Large intestine (tissue), 3 donors: Measurements from ENCODE around the gene S1PR3. TPM values are rescaled to one million over a fixed set of nuclear protein-coding genes. Genes with fewer than 3 reads are reported as not detected.

ENCODE experiments used
- DNase-seq, 2 donors: peaks; one replicate each; pipeline versions ENCODE4 v3.0.0 to v3.0.0-alpha.2; 2013
- H3K27ac ChIP-seq: one replicate; pipeline ENCODE4 v1.5.1; 2013; ENCODE audit warnings: low read length
- H3K27me3 ChIP-seq: 2 replicates; pipeline ENCODE4 v1.6.1; 2013; ENCODE audit warnings: low read length; ENCODE audit not compliant: control insufficient read depth, insufficient read depth
- H3K36me3 ChIP-seq: 2 replicates; pipeline ENCODE4 v1.6.1; 2013; ENCODE audit warnings: low read length; ENCODE audit not compliant: control insufficient read depth, insufficient read depth
- H3K4me1 ChIP-seq: one replicate; pipeline ENCODE4 v1.6.1; 2013; ENCODE audit warnings: low read length; ENCODE audit not compliant: control insufficient read depth, insufficient read depth
- H3K4me3 ChIP-seq: one replicate; pipeline ENCODE4 v1.5.1; 2013; ENCODE audit warnings: low read length
- H3K9me3 ChIP-seq: one replicate; pipeline ENCODE4 v1.6.1; 2013; ENCODE audit warnings: mild to moderate bottlenecking, low read depth, low read length, moderate library complexity; ENCODE audit not compliant: control insufficient read depth
- WGBS: methylation state at CpG from one replicate; pipeline ENCODE4 v1.1.5; 2013; ENCODE audit warnings: low lambda C conversion rate; ENCODE audit not compliant: insufficient coverage; 5-methylcytosine and 5-hydroxymethylcytosine counted together
- polyA plus RNA-seq: library from polyadenylated mRNA; unstranded; fragments of 120-200 nt; gene quantifications from one replicate; pipeline ENCODE4 v1.2.1, GENCODE V29; 2013

Gene S1PR3
- polyA plus RNA-seq, 1 donor = 10.4 TPM

GRCh38 chr9:89021154-89021803 is 30.0 kb downstream of the S1PR3 start:
- no CpG with 5 or more reads among the region's 8 CpGs for WGBS
- Histone ChIP-seq H3K9me3 (no peaks in the 10 kb centered on the region), H3K4me1 (peaks cover 6% of the 10 kb centered on the region), H3K27ac (no peak overlapping the region), H3K27me3 (no peaks in the 10 kb centered on the region), H3K4me3 (no peak overlapping the region), H3K36me3 (no peaks in the 10 kb centered on the region)
- no peak for DNase-seq

GRCh38 chr9:89022001-89022759 is 30.9 kb downstream of the S1PR3 start:
- H3K9me3 ChIP-seq = no peaks in the 10 kb centered on the region
- no CpG with 5 or more reads among the region's 15 CpGs for WGBS
- no peak overlapping the region for H3K27ac ChIP-seq
- H3K36me3 ChIP-seq = no peaks in the 10 kb centered on the region
- H3K4me1 ChIP-seq = peaks cover 6% of the 10 kb centered on the region
- no peak overlapping the region for H3K4me3 ChIP-seq
- H3K27me3 ChIP-seq = no peaks in the 10 kb centered on the region
- no peak for DNase-seq

GRCh38 chr9:89022902-89023301 is 31.6 kb downstream of the S1PR3 start:
- no peaks in the 10 kb centered on the region for H3K36me3 ChIP-seq
- H3K27ac ChIP-seq = no peak overlapping the region
- WGBS = no CpG with 5 or more reads among the region's 2 CpGs
- peaks cover 6% of the 10 kb centered on the region for H3K4me1 ChIP-seq
- DNase-seq = peak in 1 of 2 donors; percentile 41
- no peaks in the 10 kb centered on the region for H3K9me3 ChIP-seq
- no peaks in the 10 kb centered on the region for H3K27me3 ChIP-seq
- no peak overlapping the region for H3K4me3 ChIP-seq

- Histone ChIP-seq H3K9me3 (no peaks in the 10 kb centered on the region), H3K36me3 (no peaks in the 10 kb centered on the region), H3K27ac (no peak overlapping the region), H3K4me1 (peaks cover 6% of the 10 kb centered on the region), H3K27me3 (no peaks in the 10 kb centered on the region), H3K4me3 (no peak overlapping the region)
- DNase-seq = no peak
- no CpG with 5 or more reads among the region's 3 CpGs for WGBS
These were observed 32.5 kb downstream of the S1PR3 start for GRCh38 chr9:89023740-89024139.

GRCh38 chr9:89024727-89025126 is 33.5 kb downstream of the S1PR3 start:
- Histone ChIP-seq H3K9me3 (peaks cover under 1% of the 10 kb centered on the region), H3K27me3 (no peaks in the 10 kb centered on the region), H3K4me3 (no peak overlapping the region), H3K4me1 (peaks cover 6% of the 10 kb centered on the region), H3K36me3 (no peaks in the 10 kb centered on the region), H3K27ac (no peak overlapping the region)
- DNase-seq = no peak
- no CpG with 5 or more reads among the region's 4 CpGs for WGBS

GRCh38 chr9:89025553-89025952 is 34.3 kb downstream of the S1PR3 start:
- Histone ChIP-seq H3K9me3 (peaks cover 6% of the 10 kb centered on the region), H3K27ac (no peak overlapping the region), H3K27me3 (no peaks in the 10 kb centered on the region)

GRCh38 chr9:89026876-89027275 is 35.6 kb downstream of the S1PR3 start:
- no peaks in the 10 kb centered on the region for H3K36me3 ChIP-seq
- no peak overlapping the region for H3K27ac ChIP-seq
- WGBS = no CpG with 5 or more reads among the region's 3 CpGs
- H3K9me3 ChIP-seq = peaks cover 9% of the 10 kb centered on the region
- no peak for DNase-seq
- no peak overlapping the region for H3K4me3 ChIP-seq
- no peaks in the 10 kb centered on the region for H3K27me3 ChIP-seq
- peaks cover 3% of the 10 kb centered on the region for H3K4me1 ChIP-seq

More at GRCh38 chr9:89025553-89025952, 34.3 kb downstream of the S1PR3 start:
- no peak for DNase-seq
- Histone ChIP-seq H3K4me3 (no peak overlapping the region), H3K36me3 (no peaks in the 10 kb centered on the region), H3K4me1 (peaks cover 6% of the 10 kb centered on the region)

- no peak overlapping the region for H3K4me3 ChIP-seq
- H3K27ac ChIP-seq = no peak overlapping the region
- H3K27me3 ChIP-seq = no peaks in the 10 kb centered on the region
- DNase-seq = no peak
- no peaks in the 10 kb centered on the region for H3K4me1 ChIP-seq
- peaks cover 9% of the 10 kb centered on the region for H3K9me3 ChIP-seq
- H3K36me3 ChIP-seq = no peaks in the 10 kb centered on the region
These were observed 38.5 kb downstream of the S1PR3 start for GRCh38 chr9:89029788-89030187.

GRCh38 chr9:89032173-89032572 is 40.9 kb downstream of the S1PR3 start:
- 80% methylated on average over 1 of the region's 5 CpGs for WGBS
- H3K36me3 ChIP-seq = no peaks in the 10 kb centered on the region
- H3K9me3 ChIP-seq = peaks cover 9% of the 10 kb centered on the region
- H3K27me3 ChIP-seq = no peaks in the 10 kb centered on the region
- no peak overlapping the region for H3K4me3 ChIP-seq
- H3K4me1 ChIP-seq = peaks cover 9% of the 10 kb centered on the region
- no peak for DNase-seq
- no peak overlapping the region for H3K27ac ChIP-seq

GRCh38 chr9:89032661-89033060 is 41.4 kb downstream of the S1PR3 start:
- no peak overlapping the region for H3K4me3 ChIP-seq
- H3K4me1 ChIP-seq = peaks cover 11% of the 10 kb centered on the region
- H3K27ac ChIP-seq = no peak overlapping the region
- WGBS = 80% methylated on average over 1 of the region's 5 CpGs
- peaks cover 9% of the 10 kb centered on the region for H3K9me3 ChIP-seq
- H3K27me3 ChIP-seq = no peaks in the 10 kb centered on the region
- DNase-seq = no peak
- H3K36me3 ChIP-seq = no peaks in the 10 kb centered on the region

GRCh38 chr9:89036383-89036782 is 45.1 kb downstream of the S1PR3 start:
- Histone ChIP-seq H3K9me3 (peaks cover 4% of the 10 kb centered on the region), H3K4me3 (no peak overlapping the region), H3K27ac (no peak overlapping the region), H3K27me3 (no peaks in the 10 kb centered on the region), H3K4me1 (peaks cover 15% of the 10 kb centered on the region), H3K36me3 (no peaks in the 10 kb centered on the region)
- WGBS = no CpG with 5 or more reads among the region's 8 CpGs
- DNase-seq = no peak
